Epithelial cell of prostate (primary cell): ENCODE measurements around the gene APPBP2.
A peak's percentile ranks its signal among the peaks of the same experiment; 100 is the strongest.
"Not testable (repeated sequence)": the region's sequence is repeated elsewhere in the genome, so short reads cannot be mapped to it uniquely, and the experiment has no call there.

Experiments used
- DNase-seq: peaks from one replicate; pipeline ENCODE4 v3.0.0-alpha.2; 2011; ENCODE audit warnings: low read depth, low spot score
- H3K27ac ChIP-seq: fragments of 450-650 bp; 2 replicates; pipeline ENCODE4 v1.5.1; 2017; ENCODE audit warnings: mild to moderate bottlenecking

APPBP2 gene

DNA sequence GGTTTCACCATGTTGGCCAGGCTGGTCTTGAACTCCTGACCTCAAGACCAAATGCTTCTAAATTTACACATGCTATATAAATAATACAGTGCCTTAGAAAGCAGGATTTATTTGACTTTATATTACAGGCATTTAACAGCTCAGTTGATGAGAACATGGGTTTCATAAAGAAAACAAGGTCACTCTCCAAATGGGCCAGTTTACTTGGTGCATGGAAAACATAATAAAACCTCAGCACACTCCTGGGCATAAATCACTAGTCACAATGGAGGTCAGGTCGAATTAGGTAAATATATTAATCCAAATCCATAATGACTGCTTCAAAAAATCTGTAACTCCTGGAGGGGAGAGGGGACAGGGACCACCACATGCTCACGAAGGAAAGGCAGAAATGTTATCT lies 24.5 kb downstream of the APPBP2 start:
- H3K27ac ChIP-seq = no peak overlapping the region
- no peak for DNase-seq

DNA sequence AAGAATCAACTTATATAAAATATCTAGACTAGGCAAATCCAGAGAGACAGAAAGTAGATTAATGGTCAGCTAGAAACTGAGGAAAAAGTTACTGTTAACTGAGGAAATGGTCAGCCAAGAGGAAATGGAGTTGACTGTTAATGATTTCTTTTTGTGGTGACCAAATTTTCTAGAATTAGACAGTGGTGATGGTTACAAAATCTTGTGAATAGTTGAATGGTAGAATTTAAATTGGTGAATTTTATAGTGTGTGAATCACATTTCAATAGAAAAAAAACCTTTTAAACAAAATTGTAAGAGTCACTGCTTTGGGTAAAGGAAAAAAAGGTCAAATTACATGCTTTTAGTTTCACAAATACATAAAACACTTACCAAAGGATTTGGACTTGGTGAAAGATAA lies 30.0 kb downstream of the APPBP2 start:
- no peak overlapping the region for H3K27ac ChIP-seq
- DNase-seq = no peak

DNA sequence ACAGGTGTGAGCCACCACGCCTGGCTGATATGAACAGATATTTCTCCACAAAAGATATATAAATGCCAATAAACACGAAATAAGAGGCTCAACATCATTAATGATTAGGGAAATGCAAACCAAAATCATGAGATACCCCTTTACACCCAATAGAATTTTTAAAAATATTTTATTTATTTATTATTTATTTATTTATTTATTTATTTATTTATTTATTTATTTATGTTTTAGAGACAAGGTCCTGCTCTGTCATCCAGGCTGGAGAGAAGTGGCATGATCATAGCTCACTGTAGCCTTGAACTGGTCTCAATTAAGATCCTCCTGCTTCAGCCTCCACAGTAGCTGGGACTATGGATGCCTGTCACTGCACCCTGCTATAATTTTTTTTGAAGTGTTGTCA lies 30.8 kb downstream of the APPBP2 start:
- no peak for DNase-seq
- no peak overlapping the region for H3K27ac ChIP-seq

DNA sequence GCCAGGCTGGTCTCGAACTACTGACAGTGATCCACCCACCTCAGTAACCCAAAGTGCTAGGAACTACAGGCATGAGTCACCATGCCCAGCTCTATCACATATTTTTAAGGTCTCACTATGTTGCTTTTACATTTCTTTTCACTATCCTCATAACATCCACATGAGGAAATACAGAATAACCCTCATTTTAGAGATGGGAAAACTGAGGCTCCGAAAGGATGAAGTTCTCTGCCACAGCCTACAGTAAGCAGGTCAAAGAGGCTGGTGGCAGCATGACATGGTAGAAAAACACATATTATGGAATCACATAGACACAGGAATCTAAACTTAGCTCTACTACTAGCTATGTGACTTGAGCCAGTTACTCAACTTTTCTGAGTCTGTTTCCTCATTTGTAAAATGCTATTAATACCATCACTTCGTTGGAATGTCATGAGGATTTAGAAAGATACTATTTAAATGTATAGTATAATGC lies 32.2 kb downstream of the APPBP2 start:
- no peak overlapping the region for H3K27ac ChIP-seq
- no peak for DNase-seq

DNA sequence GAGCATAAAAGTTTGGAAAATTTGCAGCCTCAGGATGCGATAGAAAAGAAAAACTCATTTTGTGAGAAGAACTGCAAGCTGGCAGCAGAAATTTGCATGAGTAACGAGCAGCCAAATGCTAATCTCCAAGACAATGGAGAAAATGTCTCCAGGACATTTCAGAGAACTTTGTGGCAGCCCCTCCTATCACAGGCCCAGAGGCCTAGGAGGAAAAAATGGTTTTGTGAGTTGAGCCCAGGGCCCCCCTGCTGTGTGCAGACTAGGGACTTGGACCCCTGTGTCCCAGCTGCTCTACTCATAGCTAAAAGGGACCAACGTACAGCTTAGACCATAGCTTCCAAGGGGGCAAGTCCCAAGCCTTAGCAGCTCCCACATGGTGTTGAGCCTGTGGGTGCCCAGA lies 34.3 kb downstream of the APPBP2 start:
- DNase-seq = no peak
- H3K27ac ChIP-seq = no peak overlapping the region

DNA sequence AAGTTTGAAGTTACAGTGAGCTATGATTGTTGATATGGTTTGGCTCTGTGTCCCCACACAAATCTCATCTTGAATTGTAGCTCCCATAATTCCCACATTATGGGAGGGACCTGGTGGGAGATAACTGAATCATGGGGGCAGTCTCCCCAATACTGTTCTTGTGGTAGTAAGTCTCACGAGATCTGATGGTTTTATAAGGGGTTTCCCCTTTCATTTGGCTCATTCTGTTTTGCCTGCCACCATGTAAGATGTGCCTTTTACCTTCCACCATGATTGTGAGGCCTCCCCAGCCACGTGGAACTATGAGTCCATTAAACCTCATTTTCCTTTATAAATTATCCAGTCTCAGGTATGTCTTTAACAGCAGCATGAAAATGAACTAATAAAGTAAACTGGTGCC lies 35.4 kb downstream of the APPBP2 start:
- DNase-seq, H3K27ac ChIP-seq: not testable (repeated sequence)

DNA sequence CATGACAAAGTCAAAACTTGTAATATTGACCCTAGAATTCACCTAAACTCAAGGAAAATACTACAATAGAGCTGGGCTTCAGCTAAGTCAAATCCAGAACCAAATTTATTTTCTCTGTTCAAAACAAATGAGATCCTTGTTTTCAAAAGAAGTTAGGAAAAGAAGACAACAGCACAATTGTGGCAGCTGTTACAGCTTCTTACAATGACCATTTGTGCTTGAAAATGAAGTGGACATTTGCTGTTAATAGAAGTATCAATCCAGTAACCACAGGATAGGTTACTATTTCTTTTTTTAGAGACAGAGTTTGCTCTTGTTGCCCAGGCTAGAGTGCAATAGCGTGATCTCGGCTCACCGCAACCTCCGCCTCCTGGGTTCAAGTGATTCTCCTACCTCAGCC lies 44.4 kb downstream of the APPBP2 start:
- no peak for DNase-seq

DNA sequence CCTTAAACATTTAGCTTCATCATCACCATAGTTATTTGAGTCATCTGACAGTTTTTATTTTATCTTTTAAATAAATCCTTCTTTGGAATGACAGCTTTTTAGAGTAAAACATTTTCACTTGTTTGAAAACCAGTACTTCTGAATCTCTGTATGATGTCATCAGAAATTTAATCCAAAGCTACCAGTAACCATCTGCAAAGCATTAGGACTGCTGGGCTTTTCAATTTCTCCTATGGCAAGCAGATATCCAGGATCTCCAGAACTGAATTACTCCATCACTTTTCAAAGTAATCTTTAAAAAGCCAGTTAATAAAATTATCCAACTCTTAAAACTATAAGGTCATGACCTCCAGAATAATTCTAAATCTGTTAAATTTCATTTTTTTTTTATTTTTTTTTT lies 52.3 kb downstream of the APPBP2 start:
- no peak overlapping the region for H3K27ac ChIP-seq
- no peak for DNase-seq

More for the DNA sequence above, 44.4 kb downstream of the APPBP2 start:
- H3K27ac ChIP-seq = no peak overlapping the region

DNA sequence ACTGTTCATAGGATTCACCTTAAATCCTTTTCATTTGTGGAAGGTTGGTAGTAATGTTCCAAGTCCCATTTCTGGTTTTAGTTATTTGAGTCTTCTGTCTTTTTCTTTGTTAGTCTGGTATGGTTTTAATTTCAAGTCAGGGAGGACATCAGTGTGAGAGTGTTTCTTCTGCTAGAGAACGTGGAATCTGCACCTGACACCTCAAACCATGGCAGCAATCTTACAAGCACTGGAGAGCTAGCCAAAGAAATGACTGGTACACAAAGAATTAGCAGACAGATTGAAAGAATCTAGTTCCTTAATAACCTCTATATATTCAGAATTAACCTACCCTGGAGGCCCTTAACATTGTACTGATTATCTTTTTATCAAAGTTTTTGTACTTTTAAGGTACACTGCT lies 53.6 kb downstream of the APPBP2 start:
- DNase-seq = no peak
- H3K27ac ChIP-seq = no peak overlapping the region

DNA sequence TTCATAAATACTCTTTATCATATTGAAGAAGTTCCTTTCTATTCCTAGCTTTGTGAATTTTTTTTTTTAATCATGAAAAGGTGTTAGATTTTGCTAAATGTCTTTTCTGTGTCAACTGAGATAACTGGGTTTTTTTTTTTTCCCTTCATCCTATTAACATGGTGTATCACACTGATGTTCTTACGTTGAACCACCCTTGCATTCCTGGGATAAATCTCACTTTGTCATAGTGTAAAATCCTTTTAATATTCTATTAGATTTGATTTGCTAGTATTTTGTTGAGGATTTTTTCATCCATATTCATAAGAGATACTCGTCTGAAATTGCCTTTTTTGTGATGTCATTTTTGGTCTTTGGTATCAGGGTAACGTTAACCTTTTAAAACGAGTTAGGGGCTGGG lies 54.6 kb downstream of the APPBP2 start:
- DNase-seq = no peak
- H3K27ac ChIP-seq = no peak overlapping the region

DNA sequence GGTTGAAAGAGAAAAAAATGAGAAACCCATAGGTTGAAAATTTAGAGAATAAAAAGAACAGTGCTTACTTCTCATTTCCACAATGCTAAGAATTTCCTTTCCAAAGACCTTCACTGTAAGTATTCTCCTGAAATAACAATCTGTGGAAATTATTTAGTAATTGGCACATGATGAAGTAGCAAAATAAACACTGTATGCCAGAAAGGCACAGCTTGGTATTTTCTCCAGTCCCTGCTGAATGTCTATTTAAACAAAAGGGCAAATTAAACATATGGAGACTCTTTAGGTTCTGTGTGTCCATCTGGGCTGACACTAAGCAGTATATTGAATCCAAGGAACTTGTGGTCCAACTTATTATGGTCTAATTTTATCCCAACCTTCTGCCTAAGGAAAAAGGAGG lies 57.7 kb downstream of the APPBP2 start:
- H3K27ac ChIP-seq = no peak overlapping the region
- DNase-seq = no peak

DNA sequence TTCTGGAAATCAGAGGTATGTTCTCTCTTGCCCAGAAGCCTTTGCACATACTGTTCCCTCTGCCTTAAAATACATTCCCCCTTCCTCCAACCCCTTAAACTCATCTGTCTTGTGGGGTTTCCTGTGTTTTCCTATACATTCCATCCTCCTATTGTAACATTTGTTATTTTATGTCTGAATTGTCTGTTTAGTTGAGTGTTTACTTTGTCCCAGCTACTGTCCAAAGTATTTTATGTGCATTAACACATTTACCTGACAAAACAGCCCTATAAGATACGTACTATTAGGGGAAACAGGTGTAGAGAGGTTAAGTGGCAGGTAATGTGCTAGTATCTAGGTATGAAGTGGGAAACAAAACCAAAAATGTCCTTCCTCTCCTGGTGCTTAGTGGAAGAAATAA lies 61.7 kb downstream of the APPBP2 start:
- no peak overlapping the region for H3K27ac ChIP-seq
- DNase-seq = no peak

DNA sequence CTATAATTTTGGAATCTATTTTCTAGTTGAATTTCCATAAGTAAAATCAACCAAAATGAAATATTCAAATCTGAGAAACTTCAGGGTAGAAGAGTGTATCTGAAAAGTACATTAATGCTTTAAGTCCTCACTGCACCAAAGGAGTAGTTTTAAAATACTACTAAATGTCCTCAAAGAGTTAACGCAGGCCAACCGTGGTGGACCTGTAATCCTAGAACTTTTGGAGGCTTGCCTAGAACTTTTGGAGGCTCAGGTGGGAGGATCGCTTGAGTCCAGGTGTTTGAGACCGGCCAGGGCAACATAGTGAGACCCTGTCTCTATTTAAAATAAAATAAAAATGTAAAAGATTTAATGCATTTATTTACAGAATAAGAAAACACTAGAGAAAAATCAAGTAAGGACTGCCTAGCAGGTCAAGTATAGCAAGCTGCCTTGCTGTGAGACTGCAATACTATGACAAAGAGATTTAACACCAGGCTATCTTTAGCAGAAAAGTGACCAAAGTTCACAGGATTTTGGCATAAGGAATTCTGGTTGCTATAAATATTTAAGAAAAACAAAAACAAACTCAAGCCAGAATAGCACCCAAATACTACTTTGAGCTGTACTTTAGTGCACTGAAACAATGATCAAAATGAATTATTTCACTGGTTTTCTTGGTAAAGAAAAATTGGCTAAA lies 62.7 kb downstream of the APPBP2 start:
- H3K27ac ChIP-seq = no peak overlapping the region
- DNase-seq = no peak

DNA sequence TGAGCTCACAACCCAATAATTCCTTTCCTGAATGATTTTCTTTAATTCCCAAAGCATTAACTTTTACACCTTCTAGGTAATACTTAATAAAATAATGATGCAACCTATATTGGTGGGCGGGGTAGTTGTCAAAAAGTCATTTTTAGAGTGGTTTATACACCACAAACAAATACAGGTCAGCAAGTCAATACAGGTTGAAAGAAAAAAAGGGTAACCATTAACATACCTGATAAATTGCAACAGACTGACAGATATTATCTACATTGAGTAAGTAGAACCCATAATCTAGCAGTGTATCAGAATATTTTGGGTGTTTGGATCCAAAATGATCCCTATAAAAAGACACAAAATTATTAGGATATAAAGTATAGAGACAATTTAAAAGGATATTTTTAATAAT lies 64.5 kb downstream of the APPBP2 start:
- DNase-seq = no peak

DNA sequence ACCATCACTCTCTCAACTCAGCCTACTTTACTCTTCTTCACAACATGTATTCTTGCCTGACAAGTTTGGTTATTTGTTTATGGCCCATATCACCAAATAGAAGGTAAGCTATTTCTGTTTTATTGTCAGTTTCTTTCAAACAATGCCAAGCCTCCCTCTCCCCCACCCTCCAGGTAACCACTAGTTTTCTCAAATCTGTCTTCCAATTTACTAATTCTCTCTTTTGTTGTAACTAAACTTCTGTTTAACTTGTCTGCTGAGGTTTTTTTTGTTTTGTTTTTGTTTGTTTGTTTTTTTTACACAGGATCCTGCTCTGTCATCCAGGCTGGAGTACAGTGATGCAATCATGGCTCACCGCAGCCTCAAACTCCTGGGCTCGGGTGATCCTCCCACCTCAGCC lies 68.9 kb downstream of the APPBP2 start:
- peak overlapping the region; percentile 40 for H3K27ac ChIP-seq

More for the DNA sequence above, 64.5 kb downstream of the APPBP2 start:
- H3K27ac ChIP-seq = no peak overlapping the region

DNA sequence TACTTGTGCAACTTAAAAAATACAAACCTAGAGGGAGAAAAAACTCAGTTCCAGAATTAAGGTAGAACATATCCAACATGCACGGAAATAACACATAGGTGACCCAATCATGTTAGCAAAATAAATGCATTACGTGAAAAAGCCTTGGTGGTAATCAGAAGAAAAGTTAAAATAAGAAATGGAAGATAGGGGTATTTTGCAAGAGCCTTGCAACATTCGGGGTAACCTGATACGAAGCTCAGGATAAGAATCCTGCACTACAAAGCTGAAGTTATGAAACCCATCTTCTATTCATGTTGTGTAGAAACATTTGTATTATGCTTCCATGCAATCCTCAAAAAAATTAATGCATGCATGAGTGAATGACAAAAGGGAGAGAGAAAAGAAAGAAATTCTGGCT lies 70.7 kb downstream of the APPBP2 start:
- no peak overlapping the region for H3K27ac ChIP-seq
- DNase-seq = no peak

More for the DNA sequence above, 68.9 kb downstream of the APPBP2 start:
- no peak for DNase-seq

DNA sequence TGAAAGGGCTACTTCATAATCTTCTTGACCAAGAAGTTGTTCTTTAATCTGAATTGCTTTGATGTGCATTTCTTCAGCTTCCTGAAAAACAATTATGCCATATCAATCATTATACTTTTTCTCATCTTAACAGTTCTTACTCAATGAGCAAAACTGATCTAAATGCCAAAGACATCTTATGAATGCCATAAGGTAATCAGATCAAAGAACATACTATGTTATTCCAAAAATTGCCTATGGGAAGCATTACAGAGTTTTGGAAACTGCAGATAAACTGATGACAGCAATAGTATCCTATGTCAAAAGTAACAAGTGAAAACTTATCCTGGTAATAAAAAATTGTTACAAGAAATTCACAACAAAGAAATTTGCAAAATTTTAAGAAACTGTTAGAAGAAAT lies 74.1 kb downstream of the APPBP2 start:
- DNase-seq = no peak
- H3K27ac ChIP-seq = no peak overlapping the region

DNA sequence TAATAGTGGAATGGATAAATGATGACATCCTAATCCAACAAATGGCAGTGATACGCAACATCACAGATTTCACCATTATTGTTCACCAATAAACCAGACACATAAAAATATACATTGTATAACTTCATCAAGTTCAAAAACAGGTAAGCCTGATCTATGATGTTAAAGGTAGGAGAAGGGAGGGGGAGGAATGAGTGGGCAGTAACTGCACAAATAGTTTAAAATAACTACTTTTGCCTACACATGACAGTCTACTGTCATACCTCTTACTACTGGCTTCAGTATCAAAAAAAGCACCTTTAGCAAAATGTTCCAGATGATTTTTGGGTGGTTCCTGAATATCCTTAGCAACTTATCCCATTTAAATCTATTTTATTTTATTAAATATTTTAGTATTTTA lies 75.0 kb downstream of the APPBP2 start:
- H3K27ac ChIP-seq = no peak overlapping the region
- no peak for DNase-seq

DNA sequence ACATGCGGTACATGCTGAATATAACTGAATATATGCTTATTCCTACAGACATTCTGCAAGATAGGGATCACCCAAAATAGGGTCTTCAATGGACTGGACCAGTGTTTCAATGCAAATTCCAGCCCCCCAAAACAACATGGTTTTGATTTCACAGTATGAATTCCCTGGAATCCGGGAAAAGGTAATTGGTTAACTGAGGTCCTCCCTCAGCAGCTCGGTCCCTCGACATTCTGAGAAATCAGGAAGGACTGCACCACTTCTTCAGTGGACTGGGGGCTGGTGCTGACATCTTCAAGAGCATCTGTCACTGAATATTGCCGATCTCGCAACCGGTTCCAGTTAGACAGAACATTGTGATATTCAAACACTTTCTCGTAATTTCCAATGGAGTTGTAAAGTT lies 78.7 kb downstream of the APPBP2 start:
- no peak for DNase-seq
- H3K27ac ChIP-seq = no peak overlapping the region

DNA sequence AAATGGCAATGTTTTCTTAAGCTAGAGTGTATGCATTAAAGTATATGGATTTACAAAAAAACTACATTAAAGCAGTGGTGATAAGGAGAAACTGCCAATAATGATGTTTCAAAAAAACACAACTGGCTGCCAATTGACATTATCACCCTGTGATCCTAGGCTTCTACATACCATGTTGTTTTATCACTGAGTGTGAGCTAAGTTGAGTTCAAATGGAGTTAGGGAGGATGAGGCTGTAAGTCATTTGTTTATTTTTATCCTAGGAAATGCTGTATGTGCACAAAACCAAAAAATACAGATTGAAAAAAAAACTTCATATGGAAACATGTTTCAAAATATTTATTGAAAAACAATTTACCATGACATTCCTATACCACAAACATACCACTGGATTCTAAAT lies 80.9 kb downstream of the APPBP2 start:
- no peak for DNase-seq

DNA sequence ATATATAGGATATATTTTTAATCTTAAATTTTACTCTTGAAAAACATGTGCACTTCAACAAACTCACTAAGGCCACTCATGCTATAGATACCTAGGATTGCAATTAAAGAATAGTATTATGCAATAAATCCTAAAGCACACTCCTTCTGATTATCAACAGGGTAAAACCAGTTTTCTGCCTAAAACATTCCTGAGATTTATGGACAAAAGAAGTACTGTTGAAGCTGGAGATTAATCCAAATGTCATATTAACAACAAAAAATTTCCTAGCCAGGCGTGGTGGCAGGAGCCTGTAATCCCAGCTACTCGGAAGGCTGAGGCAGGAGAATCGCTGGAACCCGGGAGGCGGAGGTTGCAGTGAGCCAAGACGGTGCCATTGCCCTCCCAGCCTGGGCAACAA lies 82.3 kb downstream of the APPBP2 start:
- no peak for DNase-seq

More for the DNA sequence above, 80.9 kb downstream of the APPBP2 start:
- no peak overlapping the region for H3K27ac ChIP-seq

More for the DNA sequence above, 82.3 kb downstream of the APPBP2 start:
- no peak overlapping the region for H3K27ac ChIP-seq
